ENCODE data around the gene ABHD17C.

DNA sequence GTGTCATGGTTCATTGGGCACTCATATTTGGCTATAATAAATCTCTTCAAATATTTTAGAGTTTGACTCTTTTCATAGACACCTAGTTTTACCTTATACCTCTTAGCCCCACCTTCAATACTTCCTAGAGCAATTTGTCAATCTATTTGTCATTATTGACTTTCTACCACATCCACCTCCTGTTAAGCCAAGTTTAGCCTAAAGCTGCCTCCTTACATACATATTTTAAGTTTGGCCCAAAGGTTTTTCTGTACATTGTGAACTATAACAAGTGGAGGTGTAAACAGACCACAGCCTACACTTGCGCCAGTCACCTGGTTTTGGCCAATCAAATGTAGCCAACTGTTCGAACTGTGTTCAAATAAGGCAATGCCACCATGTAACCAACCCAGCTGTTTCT, 18.1 kb upstream of the ABHD17C start:
- TF ChIP-seq EZH2phosphoT487 (IDR thresholded peaks at IDR 0.05; ENCODE audit: low read depth, severe bottlenecking, unreplicated experiment), result no peak
- TF ChIP-seq, protein P1, sequence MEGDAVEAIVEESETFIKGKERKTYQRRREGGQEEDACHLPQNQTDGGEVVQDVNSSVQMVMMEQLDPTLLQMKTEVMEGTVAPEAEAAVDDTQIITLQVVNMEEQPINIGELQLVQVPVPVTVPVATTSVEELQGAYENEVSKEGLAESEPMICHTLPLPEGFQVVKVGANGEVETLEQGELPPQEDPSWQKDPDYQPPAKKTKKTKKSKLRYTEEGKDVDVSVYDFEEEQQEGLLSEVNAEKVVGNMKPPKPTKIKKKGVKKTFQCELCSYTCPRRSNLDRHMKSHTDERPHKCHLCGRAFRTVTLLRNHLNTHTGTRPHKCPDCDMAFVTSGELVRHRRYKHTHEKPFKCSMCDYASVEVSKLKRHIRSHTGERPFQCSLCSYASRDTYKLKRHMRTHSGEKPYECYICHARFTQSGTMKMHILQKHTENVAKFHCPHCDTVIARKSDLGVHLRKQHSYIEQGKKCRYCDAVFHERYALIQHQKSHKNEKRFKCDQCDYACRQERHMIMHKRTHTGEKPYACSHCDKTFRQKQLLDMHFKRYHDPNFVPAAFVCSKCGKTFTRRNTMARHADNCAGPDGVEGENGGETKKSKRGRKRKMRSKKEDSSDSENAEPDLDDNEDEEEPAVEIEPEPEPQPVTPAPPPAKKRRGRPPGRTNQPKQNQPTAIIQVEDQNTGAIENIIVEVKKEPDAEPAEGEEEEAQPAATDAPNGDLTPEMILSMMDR (IDR thresholded peaks at IDR 0.05; ENCODE audit: poor library complexity), result no peak
